NCI-H187 treated with DMSO at 0.1 percent for 48 hours (cell line): ENCODE measurements around the gene CAPZA1.
"Not testable (repeated sequence)": the region's sequence is repeated elsewhere in the genome, so short reads cannot be mapped to it uniquely, and the experiment has no call there.

ENCODE experiments used
- DNase-seq: peaks from one replicate; lab custom pipeline; 2025; lab: John Stamatoyannopoulos, UW

CAPZA1 gene

DNA sequence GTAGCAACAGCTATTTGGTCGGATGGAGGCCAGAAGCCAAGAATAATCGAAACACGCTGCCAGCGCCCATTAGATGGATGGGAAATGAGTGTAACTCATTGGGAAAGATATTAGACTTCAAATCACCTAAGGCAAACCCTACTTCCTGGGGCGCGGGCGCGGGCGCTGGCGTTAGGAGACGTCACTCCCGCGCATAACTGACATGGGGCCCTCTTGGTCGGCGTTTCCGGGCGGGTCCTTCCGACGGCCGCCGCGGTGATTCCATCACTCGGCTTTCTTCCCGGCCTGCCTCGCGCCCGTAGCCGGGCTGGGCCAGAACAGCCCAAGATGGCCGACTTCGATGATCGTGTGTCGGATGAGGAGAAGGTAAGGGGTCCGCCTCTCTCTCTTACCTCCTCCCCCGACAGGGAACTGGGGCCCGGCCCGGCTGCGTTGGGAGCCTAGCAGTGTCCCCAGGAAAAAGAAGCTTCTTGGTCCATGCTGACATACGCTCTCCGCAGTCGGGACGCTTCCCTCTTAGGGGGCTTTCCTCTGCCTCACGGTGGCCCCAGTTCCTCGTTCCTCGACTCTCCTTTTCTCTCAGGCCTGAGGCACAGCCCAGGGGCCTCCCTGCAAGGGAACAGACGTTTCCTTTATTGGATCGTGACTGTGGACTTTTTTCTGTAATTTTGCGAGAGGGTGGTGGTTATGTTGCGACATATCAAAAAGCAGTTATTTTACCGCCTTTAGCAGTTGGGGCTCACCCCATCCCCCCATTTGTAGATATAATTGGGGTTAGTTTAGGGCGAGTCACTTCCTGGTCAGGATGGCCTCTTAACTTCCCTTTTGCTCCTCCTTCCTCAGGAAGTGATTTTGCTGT, at the start of gene CAPZA1:
Gene CAPZA1 (plus strand): TSS at position 315 of the 859 bp plus-strand sequence. CDS start 13 bp downstream, at position 328.
- DNase-seq, result peak; percentile 38

DNA sequence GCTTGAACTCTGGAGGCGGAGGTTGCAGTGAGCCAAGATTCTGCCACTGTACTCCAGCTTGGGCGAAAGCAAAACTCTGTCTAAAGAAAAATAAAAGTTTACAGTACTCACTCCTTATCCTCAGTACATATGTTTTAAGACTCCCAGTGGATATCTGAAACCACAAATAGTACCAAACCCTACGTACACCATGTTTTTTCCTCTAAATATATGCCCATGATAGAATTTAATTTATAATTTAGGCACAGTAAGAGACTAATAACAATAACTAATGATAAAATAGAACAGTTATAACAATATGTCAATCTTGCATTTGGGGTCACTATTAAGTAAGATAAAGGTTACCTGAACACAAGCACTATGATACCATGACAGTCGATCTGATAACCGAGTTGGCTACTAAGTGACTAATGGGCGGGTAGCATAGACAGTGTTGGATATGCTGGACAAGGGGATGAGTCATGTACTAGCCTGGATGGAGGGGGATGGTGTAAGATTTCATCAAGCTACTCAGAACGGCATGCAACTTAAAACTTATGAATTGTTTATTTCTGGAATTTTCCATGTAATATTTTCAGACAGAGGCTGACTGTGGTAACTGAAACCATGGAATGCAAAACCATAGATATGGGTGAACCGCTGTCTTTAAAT, 44.4 kb upstream of the CAPZA1 start:
- no peak for DNase-seq

DNA sequence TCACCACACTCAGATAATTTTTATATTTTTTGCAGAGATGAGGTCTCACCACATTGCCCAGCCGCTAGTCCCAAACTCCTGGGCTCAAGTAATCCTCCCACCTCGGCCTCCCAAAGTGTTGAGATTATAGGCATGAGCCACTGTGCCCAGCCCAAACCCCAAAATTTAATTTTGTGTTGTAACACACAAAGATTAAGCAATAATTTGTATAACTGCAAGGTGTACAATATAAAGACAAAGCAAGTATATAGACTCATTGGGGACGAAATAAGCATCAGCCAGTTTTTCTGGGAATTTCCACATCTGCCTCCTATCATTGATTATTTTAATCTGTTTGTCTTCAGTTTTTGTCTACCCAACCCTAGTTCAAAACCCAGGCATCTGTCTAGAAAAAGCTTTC, 43.4 kb upstream of the CAPZA1 start:
- DNase-seq, result no peak

DNA sequence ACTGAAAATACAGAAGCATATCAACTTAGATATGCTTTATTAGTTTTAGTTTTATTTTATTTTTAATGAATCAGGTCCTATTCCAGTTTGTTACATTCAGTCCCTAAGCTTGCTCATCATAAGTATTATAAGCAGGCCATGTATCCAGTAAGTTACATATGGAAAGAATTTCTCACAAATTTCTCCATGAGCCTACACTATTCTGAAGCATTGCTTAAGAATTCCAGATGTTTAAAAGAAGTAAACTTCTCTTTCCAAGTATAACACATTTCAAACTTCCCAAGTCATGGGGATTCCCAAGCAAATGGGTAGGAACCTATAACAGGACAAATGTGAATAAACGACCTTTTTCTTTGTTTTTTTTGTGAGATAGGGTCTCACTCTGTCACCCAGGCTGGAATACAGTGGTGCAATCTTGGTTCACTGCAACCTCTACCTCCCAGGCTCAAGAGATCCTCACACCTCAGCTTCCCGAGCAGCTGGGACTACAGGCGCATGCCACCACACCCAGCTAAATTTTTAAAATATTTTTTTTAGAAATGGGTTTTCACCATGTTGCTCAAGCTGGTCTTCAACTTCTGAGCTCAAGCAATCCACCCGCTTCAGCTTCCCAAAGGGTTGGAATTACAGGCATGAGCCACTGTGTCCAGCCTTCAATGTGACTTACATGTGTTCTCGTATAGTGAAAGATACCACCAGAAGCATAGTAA, 39.7 kb upstream of the CAPZA1 start:
- no peak for DNase-seq

DNA sequence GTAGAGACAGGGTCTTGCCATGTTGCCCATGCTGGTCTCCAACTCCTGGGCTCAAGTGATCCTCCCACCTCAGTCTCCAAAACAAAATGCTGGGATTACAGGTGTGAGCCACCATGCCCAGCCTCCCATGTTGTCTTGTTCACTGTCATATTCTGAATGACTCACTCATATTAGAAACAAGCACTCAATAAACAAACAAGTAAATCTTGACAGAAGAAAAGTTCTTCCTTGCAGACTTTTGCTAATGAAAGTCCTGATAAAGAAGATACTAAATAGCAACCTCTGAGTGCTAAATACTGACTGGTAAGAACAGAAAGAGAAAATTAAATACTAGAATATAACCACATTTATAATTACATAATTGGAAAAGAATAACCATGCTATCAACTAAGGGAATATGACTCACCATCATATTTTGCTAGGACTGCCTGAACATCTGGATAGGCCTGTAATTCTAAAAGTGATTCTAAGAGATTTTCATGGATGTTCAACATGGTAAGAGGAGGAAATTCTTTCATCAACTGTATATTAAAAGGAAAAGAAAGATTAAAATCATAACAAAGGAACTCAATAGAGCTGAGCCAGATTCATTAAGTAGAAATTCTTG, 37.9 kb upstream of the CAPZA1 start:
- DNase-seq, result no peak

DNA sequence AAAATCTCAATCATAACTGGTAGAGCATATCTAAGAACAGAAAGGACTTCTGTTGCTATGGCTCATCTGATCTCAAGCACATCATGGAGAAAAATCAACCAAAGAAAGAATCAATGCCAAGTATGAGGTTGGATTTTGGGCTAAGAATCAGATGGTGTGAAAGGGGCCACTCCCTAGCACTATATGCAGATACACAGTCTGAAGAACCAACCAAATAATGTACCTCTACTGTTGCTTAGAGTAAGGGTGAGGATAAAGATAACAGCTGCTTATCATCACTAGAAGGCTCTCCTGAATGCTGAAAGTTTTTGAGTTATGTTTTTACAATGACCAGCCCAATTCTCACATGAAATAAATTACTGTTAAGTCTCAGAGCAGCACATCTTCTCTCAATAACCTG, 36.3 kb upstream of the CAPZA1 start:
- no peak for DNase-seq

DNA sequence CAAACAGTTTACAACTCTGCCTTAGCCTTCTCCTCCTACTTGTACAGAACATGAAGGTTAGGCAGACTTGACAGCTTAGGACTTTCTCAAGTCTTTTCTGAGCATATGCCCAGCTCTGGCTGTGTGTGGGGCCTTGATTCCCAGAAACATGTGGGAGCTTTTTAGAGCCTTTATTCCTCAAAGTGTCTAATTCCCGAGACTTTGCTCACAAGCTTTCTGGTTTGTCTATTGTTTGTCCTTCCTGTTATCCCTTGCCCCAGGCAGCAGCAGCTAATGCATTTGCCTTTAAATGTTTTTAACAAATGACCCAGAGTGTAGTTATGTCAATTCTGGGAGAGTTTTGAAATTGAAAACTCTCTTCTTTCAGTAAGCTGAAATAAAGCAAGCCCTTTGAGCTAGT, 29.9 kb upstream of the CAPZA1 start:
- no peak for DNase-seq

DNA sequence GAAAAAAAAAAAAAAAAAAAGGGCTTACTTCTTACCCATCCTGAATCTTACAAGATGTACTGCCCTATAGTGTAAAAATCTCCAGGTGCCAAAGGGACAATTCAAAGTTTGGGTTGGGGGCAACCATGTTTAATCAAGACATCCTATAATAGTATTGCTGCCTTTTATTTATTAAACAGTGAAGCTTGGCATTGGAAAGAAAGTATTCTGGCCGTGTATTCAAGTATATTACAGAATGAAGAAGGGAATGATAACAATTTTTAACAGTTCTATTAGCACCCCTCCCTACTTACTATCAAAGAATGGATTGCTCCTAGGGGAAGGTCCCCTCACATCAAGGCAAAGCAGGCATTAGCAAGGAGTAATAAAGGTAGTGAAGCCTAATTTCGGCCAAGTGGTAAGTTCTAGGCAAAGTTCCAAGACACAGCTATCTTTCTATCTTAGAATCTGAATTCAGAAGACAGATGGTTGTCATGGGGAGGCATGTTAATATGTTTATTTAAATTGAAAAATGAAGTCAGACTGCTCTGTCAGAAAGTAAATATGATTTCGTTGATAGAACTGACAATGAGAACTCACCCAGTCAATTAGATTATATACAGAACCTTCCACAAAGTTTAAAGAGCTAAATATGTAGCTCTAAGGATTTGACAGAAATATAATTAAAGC, 25.3 kb upstream of the CAPZA1 start:
- no peak for DNase-seq

DNA sequence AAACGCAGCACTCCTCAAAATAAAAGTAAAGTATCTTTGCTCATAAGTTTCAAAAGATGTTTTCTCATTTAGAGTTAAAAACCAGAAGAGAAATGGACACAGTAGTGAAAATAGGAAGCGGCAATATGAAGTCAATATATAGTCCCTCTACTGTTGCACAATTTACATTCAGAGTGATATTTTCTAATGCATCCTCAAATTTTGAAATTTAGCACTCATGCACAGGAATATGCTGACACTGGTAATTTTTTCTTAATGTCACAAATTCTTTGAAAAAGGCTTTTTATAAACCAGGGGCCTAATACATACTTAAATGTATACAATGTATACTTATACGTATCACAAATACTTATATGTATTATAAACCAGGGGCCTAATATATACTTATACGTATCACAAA, 20.2 kb upstream of the CAPZA1 start:
- DNase-seq, result no peak

DNA sequence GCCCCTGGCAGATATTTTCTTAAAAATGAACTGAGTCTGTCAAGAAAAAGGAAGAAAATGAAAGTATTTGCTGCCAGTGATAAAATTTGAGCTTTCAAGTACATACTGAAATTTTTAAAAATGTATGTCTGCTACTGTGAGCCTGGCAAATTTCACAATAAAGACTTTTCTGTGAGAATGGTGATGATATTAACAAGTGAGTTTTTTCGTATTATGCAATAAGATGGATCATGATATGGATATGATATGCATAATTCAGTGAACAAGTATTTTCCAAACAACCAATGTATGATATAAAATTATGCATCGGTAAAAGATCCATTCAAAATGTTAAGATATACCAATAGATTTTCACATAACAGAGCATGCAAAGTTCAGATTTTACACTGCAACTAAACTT, 16.6 kb upstream of the CAPZA1 start:
- no peak for DNase-seq

DNA sequence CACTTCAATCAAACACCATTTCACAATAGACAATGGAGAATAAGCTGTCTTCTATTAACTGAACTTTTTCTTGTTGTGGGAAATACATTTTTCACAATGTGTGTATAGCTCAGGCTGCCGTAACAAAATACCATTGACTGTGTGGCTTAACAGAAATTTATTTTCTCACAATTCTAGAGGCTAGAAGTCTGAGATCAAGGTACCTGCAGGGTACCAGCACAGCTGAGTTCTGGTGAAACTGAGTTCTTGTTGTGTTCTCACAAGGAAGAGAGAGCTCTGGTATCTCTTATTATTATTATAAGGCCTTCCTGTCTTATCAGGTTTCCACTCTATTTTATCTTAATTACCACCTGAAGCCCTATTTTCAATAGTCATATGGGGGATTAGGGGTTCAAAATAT, 16.1 kb upstream of the CAPZA1 start:
- no peak for DNase-seq

DNA sequence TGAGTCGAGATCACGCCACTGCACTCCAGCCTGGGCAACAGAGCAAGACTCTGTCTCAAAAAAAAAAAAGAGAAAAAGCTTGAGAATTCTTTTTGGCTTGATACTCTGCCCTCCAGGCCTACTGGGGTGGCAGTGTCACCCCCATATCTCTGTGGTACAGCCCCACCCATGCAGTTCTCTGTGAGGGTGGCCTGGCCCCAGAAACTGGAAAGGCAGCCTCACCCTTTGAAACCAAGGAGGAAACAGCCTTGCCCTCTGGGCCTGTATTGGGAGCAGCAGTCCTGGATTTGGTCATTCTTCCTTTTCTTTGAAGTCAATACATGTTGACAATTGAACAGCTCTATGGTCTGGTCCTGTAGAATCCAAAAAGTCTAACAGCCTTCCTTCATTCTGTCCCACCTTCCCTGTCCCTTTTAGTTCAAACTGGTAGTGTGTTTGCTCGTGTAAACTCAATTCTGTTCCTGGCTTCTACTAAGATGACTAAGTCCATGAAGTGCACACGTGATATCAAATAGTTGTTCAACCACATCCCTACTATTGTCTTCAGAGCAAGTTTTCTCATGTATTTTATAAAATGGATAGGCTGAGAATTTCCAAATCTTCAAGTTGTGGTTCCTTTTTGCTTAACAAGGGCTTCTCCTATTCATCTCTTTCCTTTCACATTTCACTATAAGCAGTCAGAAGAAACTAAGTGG, 13.9 kb upstream of the CAPZA1 start:
- no peak for DNase-seq

DNA sequence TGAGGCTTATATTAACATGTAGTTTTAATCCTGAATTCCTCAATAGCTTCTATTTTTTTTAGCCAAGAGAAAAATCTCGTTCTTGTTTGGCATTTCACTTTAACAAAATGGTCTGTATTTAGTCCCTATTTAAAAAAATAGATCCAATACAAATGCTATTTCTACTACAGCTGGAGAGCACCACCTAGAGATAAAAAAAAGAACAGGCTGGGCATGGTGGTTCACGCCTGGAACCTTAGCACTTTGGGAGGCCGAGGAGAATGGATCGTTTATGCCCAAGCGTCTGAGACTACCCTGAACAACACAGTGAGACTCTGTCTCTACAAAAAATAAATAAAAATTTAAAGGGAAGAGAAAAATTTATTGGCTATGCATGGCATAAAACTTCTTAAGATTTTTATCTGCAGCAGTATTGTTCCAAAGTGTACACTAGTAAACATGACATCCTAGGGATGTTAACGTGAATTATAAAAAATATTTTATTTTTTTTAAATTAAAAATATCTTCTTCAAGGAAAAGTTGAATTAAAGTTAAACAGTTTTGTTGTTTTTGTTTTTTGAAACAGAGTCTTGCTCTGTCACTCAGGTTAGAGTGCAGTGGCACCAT, 5.1 kb upstream of the CAPZA1 start:
- no peak for DNase-seq

DNA sequence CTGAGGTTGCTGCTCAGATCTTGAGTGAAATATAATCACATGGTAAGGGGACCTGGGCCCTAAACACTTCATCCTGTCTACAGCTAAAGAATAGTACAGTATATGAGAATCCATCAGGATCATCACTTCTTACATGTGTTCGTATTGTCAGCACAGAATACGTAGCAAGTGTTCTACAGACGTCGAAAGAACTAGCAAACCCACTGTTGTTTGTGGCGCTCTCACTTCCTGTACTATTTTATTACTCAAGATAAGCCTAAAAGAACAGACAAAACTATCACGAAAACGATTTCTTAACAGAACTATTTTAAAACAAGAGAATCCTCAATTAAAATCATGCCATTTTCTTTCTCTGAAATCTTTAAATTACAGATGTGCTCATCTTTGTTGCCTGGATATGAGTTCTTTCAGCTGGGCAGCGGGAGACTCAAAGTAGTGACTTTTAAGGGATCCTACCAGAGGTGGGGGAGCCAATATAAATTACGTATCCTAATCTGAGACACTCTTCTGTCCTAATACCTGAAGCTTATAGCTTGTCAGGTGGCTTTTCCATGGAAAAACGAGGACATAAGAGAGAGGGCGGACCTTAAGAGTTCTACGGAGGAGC, 1.4 kb upstream of the CAPZA1 start:
- no peak for DNase-seq

DNA sequence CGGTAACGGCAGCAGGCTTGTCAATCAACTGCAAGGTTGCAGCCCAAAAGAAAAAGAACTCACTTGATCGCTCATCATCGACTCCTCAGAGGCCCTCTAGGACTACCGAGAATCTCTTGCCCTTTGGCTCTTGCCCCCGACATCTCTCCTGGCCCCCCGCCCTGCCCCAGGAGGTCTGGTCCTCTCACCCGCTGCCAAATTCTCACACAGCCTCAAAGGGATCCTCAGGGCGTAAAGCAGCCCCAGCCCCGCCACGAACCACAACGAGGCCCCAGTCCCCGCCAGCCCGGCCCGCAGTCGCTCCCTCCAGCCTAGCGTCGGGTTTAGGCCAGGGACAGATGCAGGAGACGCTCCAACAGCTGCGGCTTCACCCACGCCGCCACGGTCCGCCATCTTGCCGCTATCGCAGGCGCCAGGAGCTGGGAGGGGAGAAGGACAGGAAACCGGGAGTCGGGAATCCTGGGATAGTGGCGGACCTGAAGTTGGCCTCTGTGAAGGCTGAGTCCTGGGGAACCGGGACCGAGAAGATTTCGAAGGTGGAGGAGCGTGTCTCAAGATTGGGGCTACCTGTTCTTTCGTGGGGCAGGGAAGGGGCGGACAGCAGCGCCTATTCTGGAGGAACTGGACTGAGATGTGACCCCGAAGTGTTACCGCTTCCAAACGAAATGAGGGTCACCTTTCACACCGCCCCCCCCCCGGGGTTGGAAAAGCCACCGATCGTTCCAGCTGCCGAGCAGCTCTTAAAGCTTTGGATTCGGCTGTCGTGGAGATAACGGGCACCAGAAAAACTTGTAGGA, 713 bp upstream of the CAPZA1 start, which contains the start of gene ST7L:
Gene ST7L (minus strand): TSS at position 421 of the 797 bp plus-strand sequence. CDS start 28 bp downstream, at position 393.
- DNase-seq, result peak; percentile 10

DNA sequence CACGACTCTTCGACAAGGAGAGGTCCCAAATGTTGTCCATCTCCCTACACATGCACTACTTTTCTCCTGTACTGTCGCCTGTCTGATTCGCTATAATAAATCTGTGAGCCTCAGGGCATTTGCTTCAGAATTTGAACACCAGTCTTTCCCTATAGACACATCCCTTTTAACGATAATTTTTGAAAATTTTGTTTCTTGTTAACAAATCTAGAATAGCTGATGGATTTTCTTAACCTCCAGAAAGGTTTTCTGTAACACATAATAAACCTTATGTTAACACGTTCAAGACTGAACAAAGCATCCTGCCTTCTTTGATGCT, 704 bp downstream of the CAPZA1 start:
- DNase-seq, result no peak

DNA sequence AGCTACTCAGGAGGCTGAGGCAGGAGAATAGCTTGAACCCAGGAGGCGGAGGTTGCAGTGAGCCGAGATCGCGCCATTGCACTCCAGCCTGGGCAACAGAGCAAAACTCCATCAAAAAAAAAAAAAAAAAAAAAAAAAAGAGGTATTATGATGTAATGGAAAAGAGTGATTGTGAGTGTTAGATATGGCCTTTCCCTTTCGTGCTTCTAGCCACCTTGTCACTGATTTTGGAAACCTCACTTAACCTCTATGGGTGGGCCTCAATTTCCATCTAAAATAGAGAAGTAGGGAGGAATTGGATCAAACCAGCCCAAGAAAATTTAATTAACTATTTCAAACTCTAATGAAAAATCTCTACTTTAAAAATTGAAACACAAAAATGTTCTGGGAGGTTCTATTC, 4.9 kb downstream of the CAPZA1 start:
- DNase-seq, result not testable (repeated sequence)

DNA sequence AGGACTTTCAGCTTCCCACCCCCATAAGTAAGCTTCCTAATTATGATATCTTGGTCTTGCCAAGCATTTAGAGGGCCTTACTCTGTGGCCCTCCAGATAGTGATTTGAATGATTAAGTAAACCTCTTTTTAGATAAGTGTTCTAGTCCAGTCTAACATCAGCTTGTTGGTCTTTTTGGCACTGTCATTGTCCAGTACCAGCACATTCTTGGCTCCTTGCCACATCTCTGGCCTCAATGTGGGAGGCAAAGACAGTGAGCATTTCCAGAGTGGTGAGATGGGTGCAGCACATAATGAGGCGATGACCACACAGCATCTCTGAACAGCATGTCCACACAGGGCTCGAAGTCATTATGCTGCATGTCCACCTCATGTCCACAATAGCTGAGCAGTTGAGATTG, 6.1 kb downstream of the CAPZA1 start:
- DNase-seq, result no peak

DNA sequence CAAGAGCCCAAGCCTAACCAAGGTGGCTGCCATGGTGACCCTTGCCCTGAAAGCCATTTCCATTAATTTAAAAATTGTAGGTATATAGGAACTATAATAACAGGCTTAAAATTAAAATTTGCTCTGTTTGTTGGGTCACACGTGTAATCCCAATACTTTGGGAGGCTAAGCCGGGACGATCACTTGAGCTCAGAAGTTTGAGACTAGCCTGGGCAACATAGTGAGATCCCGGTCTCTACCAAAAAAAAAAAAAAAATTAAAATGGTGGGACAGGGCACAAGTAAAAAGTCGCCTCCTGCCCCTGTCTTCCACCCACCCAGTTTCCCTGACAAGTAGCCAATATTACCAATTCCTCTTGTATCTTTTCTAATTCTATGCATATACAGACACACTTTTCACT, 6.6 kb downstream of the CAPZA1 start:
- no peak for DNase-seq

DNA sequence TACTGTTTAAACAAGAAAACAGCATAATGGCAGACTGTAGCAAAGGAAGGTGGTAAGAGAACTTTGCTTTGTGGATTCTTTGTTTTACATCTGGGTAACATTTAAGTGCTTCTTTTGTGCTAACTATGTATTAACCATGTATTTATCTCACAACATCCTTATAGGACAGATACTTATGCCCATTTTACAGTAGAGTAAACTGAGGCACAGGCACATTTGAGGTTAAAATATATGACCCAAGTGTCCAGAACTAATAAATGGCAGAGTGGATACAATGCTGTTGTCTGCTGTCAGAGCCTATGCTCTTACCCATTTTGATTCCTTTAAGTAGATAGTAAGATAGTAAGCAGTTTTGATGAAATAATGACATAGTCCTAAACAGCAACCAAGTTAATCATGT, 7.3 kb downstream of the CAPZA1 start:
- DNase-seq, result no peak
